Progenitor cell of endocrine pancreas (in vitro differentiated cells): ENCODE data around the gene RBBP5. TPM values are rescaled to one million over a fixed set of nuclear protein-coding genes. Genes with fewer than 3 reads are reported as not detected.

ENCODE experiments used
- DNase-seq: peaks from one replicate; pipeline ENCODE4 v3.0.0; 2021; ENCODE audit warnings: low spot score; ENCODE audit not compliant: unreplicated experiment
- H3K27ac Mint-ChIP-seq: 2 replicates; pipeline ENCODE4 v1.8.0; 2021; ENCODE audit warnings: mild to moderate bottlenecking, moderate library complexity, mixed read lengths
- H3K27me3 Mint-ChIP-seq: 2 replicates; pipeline ENCODE4 v1.8.0; 2021; ENCODE audit warnings: mixed read lengths
- H3K36me3 Mint-ChIP-seq: 2 replicates; pipeline ENCODE4 v1.8.0; 2022; ENCODE audit warnings: mixed read lengths; ENCODE audit not compliant: insufficient read depth
- H3K4me1 Mint-ChIP-seq: 2 replicates; pipeline ENCODE4 v1.8.0; 2021; ENCODE audit warnings: low read depth, mixed read lengths
- H3K4me3 Mint-ChIP-seq: 2 replicates; pipeline ENCODE4 v1.8.0; 2021; ENCODE audit warnings: low read depth, mild to moderate bottlenecking, moderate library complexity, mixed read lengths
- H3K9me3 Mint-ChIP-seq: 2 replicates; pipeline ENCODE4 v1.8.0; 2021; ENCODE audit warnings: low read depth, mixed read lengths
- CTCF ChIP-seq: fragments of 200-600 bp; sonication (generic); IDR thresholded peaks from one replicate; pipeline ENCODE4 v1.5.0; 2021; ENCODE audit warnings: antibody characterized with exemption, mild to moderate bottlenecking; ENCODE audit not compliant: unreplicated experiment
- total RNA-seq: library from RNA; stranded (reverse); gene quantifications from 2 replicates; pipeline ENCODE4 v1.2.1, GENCODE V29; 2021

The RBBP5 gene
- total RNA-seq, 1 donor from 2014 or later = 20.9 TPM

- H3K27ac Mint-ChIP-seq = no peak overlapping the region
- no peak overlapping the region for H3K4me3 Mint-ChIP-seq
- H3K36me3 Mint-ChIP-seq = peaks cover 24% of the 10 kb centered on the region
- peaks cover 3% of the 10 kb centered on the region for H3K9me3 Mint-ChIP-seq
- no peaks in the 10 kb centered on the region for H3K27me3 Mint-ChIP-seq
- DNase-seq = no peak
- TF ChIP-seq CTCF = no peak
- H3K4me1 Mint-ChIP-seq = no peaks in the 10 kb centered on the region
These were observed 29.1 kb upstream of the RBBP5 start for GRCh38 chr1:205150651-205151428.

DNA sequence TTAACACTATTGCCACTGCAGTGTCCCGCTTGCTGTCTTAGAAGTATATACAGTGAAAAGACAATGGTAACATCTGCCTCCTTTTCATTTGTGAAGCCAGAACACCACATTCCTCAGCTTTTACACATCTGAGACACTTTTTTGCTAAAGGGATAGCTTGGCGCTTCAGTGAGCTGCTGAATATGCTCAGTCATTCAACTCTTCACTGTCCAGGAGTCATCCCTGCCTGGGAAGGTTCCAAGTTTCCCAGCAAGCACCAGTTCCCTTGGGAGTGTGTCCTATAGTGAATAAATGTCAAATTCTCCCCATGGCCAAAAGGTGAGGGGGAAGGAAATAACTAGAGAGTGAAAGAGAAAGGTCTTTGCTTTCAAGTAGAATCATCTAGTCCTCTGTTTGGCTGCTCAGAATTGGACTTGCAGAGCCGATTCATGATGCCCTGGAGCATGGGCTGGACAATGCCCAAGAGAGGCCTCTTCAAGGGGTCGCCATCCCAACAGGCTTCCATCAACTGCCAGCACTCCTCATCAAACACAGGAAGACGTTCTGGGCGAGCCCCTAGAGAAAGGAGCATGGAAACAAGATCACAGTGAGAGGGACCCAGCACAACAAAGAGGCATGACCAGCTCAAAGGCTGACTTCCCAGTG is 25.5 kb upstream of the RBBP5 start:
- Mint-ChIP-seq H3K27ac (no peak overlapping the region), H3K4me1 (peaks cover 5% of the 10 kb centered on the region), H3K9me3 (no peaks in the 10 kb centered on the region), H3K36me3 (peaks cover 8% of the 10 kb centered on the region), H3K4me3 (no peak overlapping the region), H3K27me3 (no peaks in the 10 kb centered on the region)
- no peak for TF ChIP-seq CTCF
- DNase-seq = no peak

- Mint-ChIP-seq H3K27me3 (no peaks in the 10 kb centered on the region), H3K4me3 (no peak overlapping the region), H3K27ac (peak overlapping the region; percentile 69), H3K36me3 (peaks cover 7% of the 10 kb centered on the region), H3K9me3 (no peaks in the 10 kb centered on the region), H3K4me1 (peaks cover 5% of the 10 kb centered on the region)
- no peak for DNase-seq
- TF ChIP-seq CTCF = no peak
These were observed 23.0 kb upstream of the RBBP5 start for GRCh38 chr1:205144751-205145150.

DNA sequence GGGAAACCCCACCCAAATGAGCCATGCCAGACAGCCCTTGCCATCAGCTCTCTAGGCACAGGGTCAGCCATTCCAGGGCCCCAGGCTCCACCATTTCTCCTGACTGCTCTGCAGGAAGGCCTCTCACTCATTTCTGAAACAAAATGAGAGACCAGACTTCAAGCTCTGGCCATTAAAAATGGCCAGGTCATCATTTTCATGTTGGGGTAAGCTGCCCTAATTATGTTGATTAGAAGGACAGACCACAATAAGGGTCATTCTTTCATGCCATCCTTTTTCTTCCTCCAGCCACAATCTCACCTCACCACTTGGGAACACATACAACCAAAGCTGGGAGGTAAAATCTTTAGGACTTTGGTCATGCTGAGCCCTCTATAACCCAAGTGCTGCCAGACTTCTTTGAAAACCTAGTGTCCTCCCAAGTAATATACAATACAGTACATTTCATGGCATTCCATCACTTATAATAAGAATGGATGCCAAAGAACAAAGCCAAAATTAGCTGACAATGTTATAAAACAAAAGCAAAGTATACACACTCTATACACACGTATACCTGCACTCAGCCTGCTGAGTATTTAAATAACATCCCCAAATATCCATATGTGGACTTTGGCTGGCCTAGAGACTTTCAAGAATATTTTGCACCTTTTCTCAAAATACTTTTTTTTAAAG is 22.4 kb upstream of the RBBP5 start:
- Mint-ChIP-seq H3K27ac (no peak overlapping the region), H3K36me3 (peaks cover 7% of the 10 kb centered on the region), H3K4me3 (no peak overlapping the region), H3K27me3 (no peaks in the 10 kb centered on the region), H3K9me3 (no peaks in the 10 kb centered on the region), H3K4me1 (peaks cover 5% of the 10 kb centered on the region)
- TF ChIP-seq CTCF = no peak
- DNase-seq = no peak

GRCh38 chr1:205142102-205142469 is 20.3 kb upstream of the RBBP5 start:
- no peak for TF ChIP-seq CTCF
- DNase-seq = no peak
- no peak overlapping the region for H3K27ac Mint-ChIP-seq
- peaks cover 5% of the 10 kb centered on the region for H3K9me3 Mint-ChIP-seq
- H3K4me3 Mint-ChIP-seq = no peak overlapping the region
- no peaks in the 10 kb centered on the region for H3K27me3 Mint-ChIP-seq
- H3K4me1 Mint-ChIP-seq = peaks cover 5% of the 10 kb centered on the region
- peaks cover 1% of the 10 kb centered on the region for H3K36me3 Mint-ChIP-seq
